ENCODE results near the gene CCDC177. TPM values are rescaled to one million over a fixed set of nuclear protein-coding genes. Genes with fewer than 3 reads are reported as not detected.
A peak's percentile ranks its signal among the peaks of the same experiment; 100 is the strongest.

CCDC177 gene
- total RNA-seq, 4 donors from 2014 or later, result 0.13 to 0.34 TPM; not detected in 2

DNA sequence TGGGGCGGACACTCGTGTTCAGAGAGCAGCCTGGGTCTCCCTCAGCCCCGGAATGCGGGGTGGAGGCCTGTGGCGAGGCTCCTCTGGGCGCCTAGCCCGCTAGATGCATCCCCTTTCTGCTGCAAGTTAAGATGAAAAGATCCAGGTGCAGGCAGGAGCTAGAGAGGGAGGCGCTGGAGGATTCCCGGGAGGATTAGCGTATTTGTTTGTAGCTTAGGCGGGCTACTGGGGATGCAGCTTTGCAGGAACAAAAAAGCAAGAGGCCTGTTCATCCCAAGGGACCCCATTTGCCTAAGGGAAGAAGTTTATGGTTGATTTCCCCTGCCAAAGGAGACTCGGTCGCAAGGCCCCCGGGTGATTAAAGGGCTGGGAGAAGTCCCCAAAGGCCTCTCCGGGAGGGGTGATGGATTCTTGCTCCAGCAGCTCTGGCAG lies 824 bp downstream of the CCDC177 start:
- no peaks in the 10 kb centered on the region for H3K36me3 ChIP-seq
- 6% methylated on average over 9 of the region's 15 CpGs for WGBS
- no peak for DNase-seq (ENCODE audit: low spot score in 2 of 2)
- peaks cover 77% of the 10 kb centered on the region for H3K27me3 ChIP-seq
- H3K27ac ChIP-seq, result no peak overlapping the region
- no peaks in the 10 kb centered on the region for H3K9me3 ChIP-seq
- peak overlapping the region; percentile 55 for H3K4me3 ChIP-seq
- H3K4me1 ChIP-seq, result peaks cover 34% of the 10 kb centered on the region
- TF ChIP-seq POLR2AphosphoS5 (IDR thresholded peaks at IDR 0.05), result no peak
- TF ChIP-seq, protein P1, sequence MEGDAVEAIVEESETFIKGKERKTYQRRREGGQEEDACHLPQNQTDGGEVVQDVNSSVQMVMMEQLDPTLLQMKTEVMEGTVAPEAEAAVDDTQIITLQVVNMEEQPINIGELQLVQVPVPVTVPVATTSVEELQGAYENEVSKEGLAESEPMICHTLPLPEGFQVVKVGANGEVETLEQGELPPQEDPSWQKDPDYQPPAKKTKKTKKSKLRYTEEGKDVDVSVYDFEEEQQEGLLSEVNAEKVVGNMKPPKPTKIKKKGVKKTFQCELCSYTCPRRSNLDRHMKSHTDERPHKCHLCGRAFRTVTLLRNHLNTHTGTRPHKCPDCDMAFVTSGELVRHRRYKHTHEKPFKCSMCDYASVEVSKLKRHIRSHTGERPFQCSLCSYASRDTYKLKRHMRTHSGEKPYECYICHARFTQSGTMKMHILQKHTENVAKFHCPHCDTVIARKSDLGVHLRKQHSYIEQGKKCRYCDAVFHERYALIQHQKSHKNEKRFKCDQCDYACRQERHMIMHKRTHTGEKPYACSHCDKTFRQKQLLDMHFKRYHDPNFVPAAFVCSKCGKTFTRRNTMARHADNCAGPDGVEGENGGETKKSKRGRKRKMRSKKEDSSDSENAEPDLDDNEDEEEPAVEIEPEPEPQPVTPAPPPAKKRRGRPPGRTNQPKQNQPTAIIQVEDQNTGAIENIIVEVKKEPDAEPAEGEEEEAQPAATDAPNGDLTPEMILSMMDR (IDR thresholded peaks at IDR 0.05), result no peak
- no peak for TF ChIP-seq EP300 (IDR thresholded peaks at IDR 0.05)
- no peak for TF ChIP-seq POLR2A (IDR thresholded peaks at IDR 0.05)

DNA sequence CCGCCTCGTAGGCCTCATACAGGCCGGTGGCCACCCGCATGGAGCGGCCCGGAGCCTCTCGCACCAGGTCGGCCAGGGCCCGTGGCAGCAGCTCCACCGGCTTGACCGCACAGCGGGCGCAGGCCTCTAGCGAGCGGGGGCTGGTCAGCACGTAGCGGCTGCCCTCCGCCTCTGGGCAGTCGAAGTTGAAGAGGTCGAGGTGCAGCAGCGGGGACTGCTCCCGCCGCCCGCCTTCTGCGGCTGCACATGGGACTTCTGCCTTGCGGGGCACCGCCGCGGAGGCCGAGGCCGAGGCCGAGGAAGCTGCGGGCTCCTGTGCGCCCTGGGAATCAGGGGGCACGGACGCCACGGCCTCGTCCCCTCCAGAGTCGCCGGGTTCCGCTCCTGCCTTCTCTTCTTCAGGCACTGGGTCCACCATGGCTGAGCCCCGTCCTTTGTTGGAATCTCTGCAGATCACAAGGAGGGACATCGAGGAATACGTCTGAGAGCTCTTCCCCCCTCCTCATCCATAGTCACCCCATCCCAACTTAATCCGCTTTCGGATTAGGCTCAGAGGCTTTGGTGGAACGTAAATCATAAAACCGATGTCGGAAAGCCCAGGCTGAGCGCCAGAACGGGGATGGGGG lies 1.4 kb downstream of the CCDC177 start:
- Histone ChIP-seq H3K27ac (no peak overlapping the region), H3K27me3 (peaks cover 83% of the 10 kb centered on the region), H3K4me3 (peak overlapping the region; percentile 55), H3K4me1 (peaks cover 34% of the 10 kb centered on the region), H3K36me3 (no peaks in the 10 kb centered on the region), H3K9me3 (no peaks in the 10 kb centered on the region)
- WGBS, result 41% methylated on average over 26 of the region's 51 CpGs
- TF ChIP-seq POLR2AphosphoS5 (IDR thresholded peaks at IDR 0.05), result no peak
- TF ChIP-seq POLR2A (IDR thresholded peaks at IDR 0.05), result no peak
- TF ChIP-seq, protein P1 (IDR thresholded peaks at IDR 0.05), result no peak
- TF ChIP-seq EP300 (IDR thresholded peaks at IDR 0.05), result no peak
- DNase-seq (ENCODE audit: low spot score in 2 of 2), result no peak

DNA sequence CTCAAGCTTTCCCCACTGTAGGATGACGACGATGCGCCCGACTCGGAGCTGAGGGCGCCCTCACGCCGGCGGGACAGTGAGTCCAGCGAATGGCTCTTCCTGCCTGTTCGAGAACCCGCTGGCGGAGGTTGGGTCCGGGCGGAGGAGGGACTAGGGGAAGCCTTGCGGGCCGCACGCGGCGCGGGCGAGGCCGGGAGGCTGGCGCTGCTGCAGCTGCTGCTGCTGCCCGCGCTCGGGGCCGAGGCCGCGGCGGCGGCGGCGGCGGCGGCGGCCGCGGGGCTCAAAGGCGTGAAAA lies 1.9 kb downstream of the CCDC177 start:
- Histone ChIP-seq H3K27me3 (peaks cover 88% of the 10 kb centered on the region), H3K27ac (no peak overlapping the region), H3K9me3 (no peaks in the 10 kb centered on the region), H3K36me3 (no peaks in the 10 kb centered on the region), H3K4me1 (peaks cover 34% of the 10 kb centered on the region), H3K4me3 (peak overlapping the region; percentile 55)
- WGBS, result no CpG with 5 or more reads among the region's 40 CpGs
- DNase-seq (ENCODE audit: low spot score in 2 of 2), result no peak
- TF ChIP-seq, protein P1 (IDR thresholded peaks at IDR 0.05), result no peak

DNA sequence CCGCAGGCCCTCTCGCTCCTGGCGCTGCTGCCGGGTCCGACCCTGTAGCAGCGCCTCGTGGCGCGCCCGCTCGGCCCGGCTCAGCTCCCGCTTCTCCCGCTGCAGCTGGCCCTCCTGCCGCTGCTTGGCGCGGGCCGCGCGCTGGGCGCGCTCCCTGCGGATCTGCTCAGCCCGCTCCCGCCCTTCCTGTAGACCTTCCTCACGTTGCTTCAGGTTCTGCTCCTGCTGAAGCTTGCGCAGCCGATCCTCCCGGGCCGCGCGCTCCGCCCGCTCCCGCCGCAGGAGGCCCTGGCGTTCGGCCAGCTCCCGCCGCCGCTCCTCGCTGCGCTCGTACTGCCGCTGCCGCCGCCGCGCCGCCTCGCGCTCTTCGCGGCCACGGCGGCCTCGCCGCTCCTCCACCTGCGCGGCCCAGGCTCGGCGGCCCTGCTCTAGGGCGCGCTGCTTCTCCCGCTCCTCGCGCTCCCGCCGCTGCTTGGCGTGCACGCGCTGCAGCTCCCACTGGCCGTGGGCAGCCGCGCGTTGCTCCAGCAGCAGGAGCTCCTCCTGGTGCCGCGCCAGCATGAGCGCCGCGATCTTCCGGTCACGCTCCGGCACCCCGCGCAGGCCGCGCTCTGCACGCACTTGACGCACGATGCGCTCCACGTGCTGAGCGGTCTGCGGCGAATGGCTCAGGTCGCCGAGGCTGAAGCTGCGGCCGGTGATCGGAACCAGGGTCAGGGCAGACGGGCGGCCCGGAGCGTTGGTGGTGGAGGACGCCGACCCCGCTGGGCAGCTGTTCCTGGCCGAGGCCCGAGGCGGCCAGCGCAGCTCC lies 2.4 kb downstream of the CCDC177 start:
- Histone ChIP-seq H3K27me3 (peaks cover 93% of the 10 kb centered on the region), H3K4me1 (peaks cover 34% of the 10 kb centered on the region), H3K4me3 (peak overlapping the region; percentile 55), H3K9me3 (no peaks in the 10 kb centered on the region), H3K27ac (no peak overlapping the region), H3K36me3 (no peaks in the 10 kb centered on the region)
- DNase-seq (ENCODE audit: low spot score in 2 of 2), result no peak
- TF ChIP-seq EP300 (IDR thresholded peaks at IDR 0.05) (no peak), POLR2AphosphoS5 (IDR thresholded peaks at IDR 0.05) (no peak), POLR2A (IDR thresholded peaks at IDR 0.05) (no peak)
- TF ChIP-seq, protein P1 (IDR thresholded peaks at IDR 0.05), result no peak
- WGBS, result 21% methylated on average over 27 of the region's 112 CpGs

DNA sequence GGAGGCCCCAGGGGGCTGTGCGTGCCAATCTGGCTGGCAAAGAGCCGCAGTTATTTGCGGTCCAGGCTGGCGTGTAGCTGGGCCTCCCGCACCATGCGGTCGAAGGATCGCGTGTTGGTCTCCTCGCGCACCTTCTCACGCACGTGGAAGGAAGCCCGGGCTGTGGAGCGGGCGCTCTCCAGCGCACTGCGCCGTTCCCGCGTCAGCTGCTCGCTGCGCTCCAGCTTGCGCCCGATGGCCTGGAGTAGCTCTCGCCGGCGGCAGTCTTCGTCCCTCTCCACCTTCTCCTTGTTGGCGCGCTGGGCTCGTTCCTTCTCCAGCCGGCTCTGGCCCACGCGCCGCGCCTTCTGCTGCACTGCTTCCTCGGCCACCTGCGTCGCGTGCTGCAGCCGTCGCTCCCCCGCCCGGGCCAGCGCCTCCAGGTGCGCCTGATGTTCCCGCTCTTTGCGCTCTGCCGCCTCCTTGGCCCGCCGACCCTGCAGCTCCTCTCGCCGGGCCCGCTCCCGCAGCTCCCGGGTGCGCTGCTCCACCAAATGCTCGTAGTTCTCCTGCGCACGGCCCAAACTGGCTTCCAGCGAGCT lies 3.1 kb downstream of the CCDC177 start:
- Histone ChIP-seq H3K4me3 (peak overlapping the region; percentile 55), H3K27ac (no peak overlapping the region), H3K9me3 (no peaks in the 10 kb centered on the region), H3K4me1 (peaks cover 34% of the 10 kb centered on the region), H3K27me3 (peaks cover 91% of the 10 kb centered on the region), H3K36me3 (no peaks in the 10 kb centered on the region)
- 23% methylated on average over 21 of the region's 62 CpGs for WGBS
- no peak for DNase-seq (ENCODE audit: low spot score in 2 of 2)
- TF ChIP-seq POLR2A (IDR thresholded peaks at IDR 0.05), result no peak

Measured in suprapubic skin (tissue), 4 donors.